A673 (cell line): ENCODE results near the gene EXOC3L1.

ENCODE experiments used
- EZH2 ChIP-seq: fragments of 200-600 bp; sonication (generic); IDR thresholded peaks from 2 replicates; pipeline ENCODE4 v1.6.1; 2017; ENCODE audit warnings: borderline replicate concordance, low read depth, mild to moderate bottlenecking, mixed read lengths, antibody characterized with exemption, low read length; ENCODE audit not compliant: poor library complexity, severe bottlenecking
- TF ChIP-seq, protein P1 (sequence below): fragments of 300-800, 200-600 bp; sonication (generic); conservative IDR thresholded peaks from 2 replicates; pipeline ENCODE4 v1.5.1; 2017; ENCODE audit warnings: low read depth, mild to moderate bottlenecking, antibody characterized with exemption, low read length, moderate library complexity, mixed read lengths

DNA sequence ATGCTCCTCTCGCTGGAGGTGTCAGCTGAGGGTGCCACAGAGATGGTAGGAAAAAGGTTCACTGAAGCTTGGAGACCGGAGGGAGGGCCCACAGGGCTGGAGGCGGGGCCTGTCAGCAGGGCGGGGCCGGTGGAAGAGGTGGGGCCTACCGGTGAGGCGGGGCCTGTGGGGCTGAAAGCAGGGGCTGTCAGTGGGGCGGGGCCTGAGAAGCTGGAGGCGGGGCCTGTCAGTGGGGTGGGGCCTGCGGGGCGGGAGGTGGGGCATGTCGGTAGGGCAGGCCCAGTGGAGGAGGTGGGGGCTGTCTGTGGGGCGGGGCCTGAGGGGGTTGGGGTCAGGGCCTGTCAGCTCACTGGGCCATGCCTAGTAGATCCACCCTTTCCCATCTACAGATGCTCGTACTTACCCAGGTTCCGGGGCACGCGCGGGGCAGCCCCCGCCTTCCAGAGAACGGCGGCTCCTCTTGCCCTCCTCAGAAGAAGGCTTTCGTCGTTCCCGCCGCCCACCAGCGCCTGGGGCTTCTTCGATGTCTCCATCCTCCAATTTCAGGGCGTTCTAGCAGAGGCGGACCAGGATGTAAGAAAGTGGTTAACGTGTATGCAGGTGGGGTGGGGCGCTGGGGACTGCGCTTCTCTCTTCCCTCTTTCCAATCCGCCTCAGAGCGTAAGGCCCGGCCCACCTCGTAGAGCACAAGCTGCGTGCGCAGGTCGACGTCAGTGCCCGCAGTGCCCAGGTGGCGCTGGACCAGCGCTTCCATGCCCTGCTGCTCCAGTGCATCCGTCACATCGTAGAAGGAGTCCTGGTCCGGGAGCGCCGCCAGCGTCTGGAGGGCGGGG is 46.8 kb upstream of the EXOC3L1 start:
- TF ChIP-seq, protein P1, sequence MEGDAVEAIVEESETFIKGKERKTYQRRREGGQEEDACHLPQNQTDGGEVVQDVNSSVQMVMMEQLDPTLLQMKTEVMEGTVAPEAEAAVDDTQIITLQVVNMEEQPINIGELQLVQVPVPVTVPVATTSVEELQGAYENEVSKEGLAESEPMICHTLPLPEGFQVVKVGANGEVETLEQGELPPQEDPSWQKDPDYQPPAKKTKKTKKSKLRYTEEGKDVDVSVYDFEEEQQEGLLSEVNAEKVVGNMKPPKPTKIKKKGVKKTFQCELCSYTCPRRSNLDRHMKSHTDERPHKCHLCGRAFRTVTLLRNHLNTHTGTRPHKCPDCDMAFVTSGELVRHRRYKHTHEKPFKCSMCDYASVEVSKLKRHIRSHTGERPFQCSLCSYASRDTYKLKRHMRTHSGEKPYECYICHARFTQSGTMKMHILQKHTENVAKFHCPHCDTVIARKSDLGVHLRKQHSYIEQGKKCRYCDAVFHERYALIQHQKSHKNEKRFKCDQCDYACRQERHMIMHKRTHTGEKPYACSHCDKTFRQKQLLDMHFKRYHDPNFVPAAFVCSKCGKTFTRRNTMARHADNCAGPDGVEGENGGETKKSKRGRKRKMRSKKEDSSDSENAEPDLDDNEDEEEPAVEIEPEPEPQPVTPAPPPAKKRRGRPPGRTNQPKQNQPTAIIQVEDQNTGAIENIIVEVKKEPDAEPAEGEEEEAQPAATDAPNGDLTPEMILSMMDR: no peak
- no peak for TF ChIP-seq EZH2
